HG03066 (cell line): ENCODE results near the gene NRBP1.

Experiments used
- ATAC-seq: cut with Tn5 transposase; IDR thresholded peaks from one replicate; pipeline ENCODE4 v1.9.1; 2021; ENCODE audit warnings: low read depth; ENCODE audit not compliant: unreplicated experiment

NRBP1 gene

DNA sequence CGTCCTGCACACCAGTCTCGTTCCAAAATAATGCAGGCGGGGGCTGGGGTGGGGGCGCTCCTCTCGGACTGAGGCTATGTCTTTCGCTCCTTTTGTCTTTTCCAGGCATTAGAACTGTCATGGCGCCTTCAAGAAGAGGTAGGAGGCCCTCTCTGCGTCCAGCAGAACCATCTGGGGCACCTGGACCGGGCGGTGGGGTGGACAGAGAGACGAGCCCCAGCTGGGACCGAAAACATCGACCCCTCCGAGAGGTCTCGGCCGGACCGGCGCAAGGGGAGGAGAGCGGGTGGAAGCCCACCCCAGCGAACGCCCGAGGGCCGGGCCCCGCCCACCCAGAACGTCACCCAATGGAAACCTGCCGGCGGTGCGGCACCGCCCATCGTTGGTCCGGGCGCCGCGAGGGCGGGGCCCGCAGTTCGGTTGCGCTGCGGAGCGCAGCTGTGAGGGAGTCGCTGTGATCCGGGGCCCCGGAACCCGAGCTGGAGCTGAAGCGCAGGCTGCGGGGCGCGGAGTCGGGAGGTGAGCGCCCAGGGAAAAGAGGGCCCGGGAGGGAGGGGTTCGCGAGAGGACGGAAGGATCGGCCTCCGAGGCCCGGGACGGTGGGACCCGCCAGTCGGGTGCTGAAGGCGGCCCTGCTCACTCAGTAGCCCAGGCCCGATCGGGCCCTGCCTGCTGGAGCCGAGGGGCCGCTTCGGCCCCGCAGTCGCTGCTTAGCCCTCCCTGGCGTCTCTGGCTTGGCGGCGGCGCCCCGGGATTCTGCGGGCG lies at the start of gene NRBP1:
Gene NRBP1 (plus strand): TSS at position 419 of the 765 bp plus-strand sequence. CDS start 4,643 bp downstream, outside the sequence.
- ATAC-seq, result peak; percentile 84

DNA sequence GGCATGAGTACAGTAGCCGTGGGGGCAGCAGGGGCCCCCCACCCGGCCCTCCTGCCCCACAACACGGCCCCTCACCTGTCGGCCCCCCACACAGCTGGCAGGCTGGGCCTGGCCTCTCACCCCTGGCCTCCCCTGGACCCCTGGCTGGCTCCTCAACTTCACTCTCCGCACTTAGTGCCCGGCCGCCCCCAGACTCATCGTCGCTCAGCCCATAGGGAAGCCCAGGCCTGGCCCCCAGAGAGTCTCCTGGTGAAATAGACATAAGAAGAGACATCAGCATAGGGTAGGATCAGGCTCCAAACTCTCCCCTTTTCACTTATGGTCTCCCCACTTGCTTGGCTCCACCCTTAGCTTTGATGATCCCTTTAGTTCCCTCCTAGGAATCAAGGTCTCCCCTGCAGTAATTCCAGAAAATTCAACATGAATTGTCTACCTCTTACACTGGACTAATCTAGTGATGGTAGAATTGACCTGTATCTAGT lies 49.6 kb upstream of the NRBP1 start:
- ATAC-seq, result no peak

DNA sequence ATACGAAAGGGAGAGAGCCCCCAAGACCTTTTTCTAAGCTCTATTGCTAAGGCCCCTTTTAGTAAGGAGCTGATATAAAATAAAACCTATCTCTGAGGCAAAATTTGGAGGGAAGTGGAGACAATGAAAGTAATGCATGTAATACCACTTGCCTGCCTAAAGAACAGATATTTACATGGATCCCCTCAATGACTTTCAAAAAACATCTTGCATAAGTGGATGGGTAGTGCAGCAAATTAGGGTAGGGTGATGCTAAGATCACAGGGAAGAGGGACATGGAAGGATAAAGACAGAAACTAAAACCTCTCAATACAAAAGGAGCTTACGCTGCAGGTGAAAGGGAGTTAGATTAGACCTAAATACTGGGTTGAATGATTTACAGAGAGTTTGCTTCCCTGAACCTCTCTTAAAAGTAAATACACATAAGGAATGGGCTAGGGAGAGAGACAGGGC lies 49.0 kb upstream of the NRBP1 start:
- no peak for ATAC-seq

DNA sequence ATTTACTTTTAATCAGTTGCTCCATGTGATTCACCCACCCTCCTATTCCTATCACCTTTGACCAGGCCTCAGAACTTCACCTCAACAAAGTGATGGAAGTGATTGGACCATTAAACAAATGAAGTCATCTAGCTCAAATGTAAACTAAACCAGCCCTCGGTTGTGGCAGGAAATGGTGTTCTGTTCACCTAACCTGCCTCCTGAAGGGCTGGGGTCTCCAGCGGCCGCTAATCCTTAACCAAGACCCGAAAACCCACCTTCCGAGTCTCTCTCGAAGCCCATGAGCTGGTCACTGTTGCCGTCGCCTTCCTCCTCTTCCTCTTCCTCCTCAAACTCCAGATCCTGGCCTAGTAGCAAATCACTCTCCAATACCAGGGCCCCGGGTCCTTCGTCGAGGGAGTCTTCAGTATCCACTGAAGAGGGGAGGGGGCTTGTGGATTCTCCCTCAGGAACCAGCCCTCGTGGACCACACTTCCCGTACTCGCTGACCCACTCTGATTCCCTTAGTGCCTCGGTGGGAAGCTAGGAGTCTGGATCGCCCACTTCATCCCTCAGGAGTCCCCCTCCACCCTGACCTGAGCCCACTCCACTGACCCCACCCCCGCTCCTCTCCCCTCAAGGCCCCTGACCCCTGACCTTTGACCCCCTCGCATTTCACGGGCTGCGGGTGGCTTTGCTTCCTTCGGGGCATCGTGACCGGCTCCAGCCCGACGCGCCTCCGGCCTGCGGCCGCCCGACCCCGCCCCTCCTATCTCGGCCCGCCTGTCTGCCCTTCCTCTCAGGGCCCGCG lies 48.4 kb upstream of the NRBP1 start:
- ATAC-seq, result peak; percentile 11

DNA sequence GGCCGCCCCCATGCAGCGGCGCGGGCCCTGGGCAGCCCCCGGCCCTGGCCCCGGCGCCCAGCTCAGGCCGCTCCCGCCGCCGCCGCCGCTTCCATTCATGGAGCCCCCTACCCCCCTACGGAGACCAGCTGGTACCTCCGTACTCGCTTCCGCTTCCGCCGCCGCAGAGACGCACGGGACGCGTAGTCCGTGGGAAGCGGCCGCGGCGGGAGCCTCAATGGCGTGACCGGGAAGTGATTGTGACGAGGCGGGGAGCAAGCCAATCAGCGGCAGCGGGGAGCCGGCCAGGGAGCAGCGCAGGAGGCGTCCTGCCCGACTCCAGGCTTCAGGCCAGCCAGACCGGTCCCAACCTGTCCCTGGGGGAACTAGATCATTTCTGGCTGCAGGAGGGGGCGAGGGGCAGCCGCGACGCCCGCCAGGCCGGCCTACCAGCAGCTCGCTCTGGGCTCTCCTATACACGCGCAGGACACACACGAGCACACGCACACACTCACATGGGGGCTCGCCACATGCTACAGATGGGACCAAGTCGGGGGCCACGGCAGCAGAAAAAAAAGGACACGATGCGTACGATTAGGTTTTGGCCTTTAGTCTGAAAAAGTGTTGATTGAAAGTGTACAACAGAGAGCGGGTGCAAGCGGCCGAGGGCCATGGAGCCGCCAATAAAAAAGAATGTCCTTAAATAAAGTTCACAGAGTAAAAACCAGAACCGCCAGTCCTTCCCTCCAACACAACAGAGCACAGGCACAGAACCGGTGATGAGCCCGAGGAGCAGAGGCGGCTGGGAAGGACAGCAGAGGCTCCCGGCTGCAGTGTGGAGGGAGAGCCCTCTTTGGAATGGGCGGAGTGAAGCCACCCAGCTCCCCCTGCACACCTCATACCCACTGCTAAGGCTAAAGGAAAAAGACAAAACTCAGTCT lies 47.5 kb upstream of the NRBP1 start, which contains the start of gene ZNF513:
Gene ZNF513 (minus strand): TSS at position 109 of the 920 bp plus-strand sequence. CDS start 208 bp downstream, outside the sequence.
- peak; percentile 85 for ATAC-seq

GRCh38 chr2:27381577-27382181 lies 46.8 kb upstream of the NRBP1 start:
- ATAC-seq, result no peak

- no peak for ATAC-seq
These were observed 37.4 kb upstream of the NRBP1 start for GRCh38 chr2:27390822-27391679.

- ATAC-seq, result no peak
These were observed 35.2 kb upstream of the NRBP1 start for GRCh38 chr2:27393225-27393624.

DNA sequence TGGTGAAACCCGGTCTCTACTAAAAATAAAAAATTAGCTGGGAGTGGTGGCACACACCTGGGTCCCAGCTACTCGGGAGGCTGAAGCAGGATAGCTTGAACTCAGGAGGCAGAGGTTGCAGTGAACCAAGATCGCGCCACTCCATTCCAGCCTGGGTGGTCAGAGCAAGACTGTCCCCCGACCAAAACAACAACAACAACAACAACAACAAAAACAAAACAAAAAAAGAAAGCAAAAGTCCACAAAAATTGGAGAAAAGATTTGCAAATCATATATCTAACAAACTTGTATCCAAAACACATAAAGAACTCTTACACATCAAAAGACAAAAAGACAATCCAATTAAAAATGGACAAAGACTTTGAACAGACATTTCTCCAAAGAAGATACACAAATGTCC lies 29.5 kb upstream of the NRBP1 start:
- no peak for ATAC-seq

GRCh38 chr2:27400348-27401135 lies 27.9 kb upstream of the NRBP1 start:
- no peak for ATAC-seq

GRCh38 chr2:27407798-27408491 lies 20.5 kb upstream of the NRBP1 start:
- ATAC-seq, result no peak

- peak; percentile 21 for ATAC-seq
These were observed 19.7 kb upstream of the NRBP1 start for GRCh38 chr2:27408601-27409320.

GRCh38 chr2:27409321-27410073 lies 18.9 kb upstream of the NRBP1 start, which contains the start of gene PPM1G:
TSS of gene PPM1G (minus strand) at chr2:27409591. CDS start at chr2:27409422, 169 bp downstream.
- peak; percentile 88 for ATAC-seq

- no peak for ATAC-seq
These were observed 15.8 kb upstream of the NRBP1 start for GRCh38 chr2:27412419-27413152.

DNA sequence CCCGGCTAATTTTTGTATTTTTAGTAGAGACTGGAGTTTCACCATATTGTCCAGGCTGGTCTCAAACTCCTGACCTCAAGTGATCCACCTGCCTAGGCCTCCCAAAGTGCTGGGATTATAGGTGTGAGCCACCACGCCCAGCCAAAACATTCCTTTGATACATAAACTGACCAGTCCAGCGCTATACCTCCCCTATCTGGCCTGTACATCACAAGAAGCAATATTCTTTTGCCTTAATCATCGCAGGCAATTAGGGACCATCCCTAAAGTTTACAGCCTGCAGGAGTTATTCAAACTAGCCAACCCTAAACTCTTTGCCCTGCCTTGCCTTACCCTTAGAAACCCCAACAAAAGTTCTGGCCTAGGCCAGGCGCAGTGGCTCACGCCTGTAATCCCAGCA lies 12.3 kb upstream of the NRBP1 start:
- ATAC-seq, result no peak

GRCh38 chr2:27420996-27421395 lies 7.4 kb upstream of the NRBP1 start:
- no peak for ATAC-seq
